Neural progenitor cell (in vitro differentiated cells): ENCODE measurements around the gene FOXE1. TPM values are rescaled to one million over a fixed set of nuclear protein-coding genes. Genes with fewer than 3 reads are reported as not detected.
A peak's percentile ranks its signal among the peaks of the same experiment; 100 is the strongest.

Source experiments
- DNase-seq: peaks from one replicate; pipeline ENCODE4 v3.0.0-alpha.2; 2016; ENCODE audit warnings: low spot score
- H2AFZ ChIP-seq: fragments of 200-600 bp; sonication (generic); replicated peaks from 2 replicates; pipeline ENCODE4 v1.6.1; 2016; ENCODE audit warnings: antibody characterized with exemption
- H3F3A ChIP-seq: fragments of 200-600 bp; sonication (generic); 2 replicates; pipeline ENCODE4 v1.6.1; 2016; ENCODE audit warnings: antibody characterized with exemption, low read depth
- H3K27ac ChIP-seq: fragments of 200-600 bp; sonication (generic); 2 replicates; pipeline ENCODE4 v1.5.1; 2016; ENCODE audit warnings: mild to moderate bottlenecking
- H3K27me3 ChIP-seq: fragments of 200-600 bp; sonication (generic); 2 replicates; pipeline ENCODE4 v1.6.1; 2016; ENCODE audit warnings: mild to moderate bottlenecking, moderate library complexity
- H3K36me3 ChIP-seq: fragments of 200-600 bp; sonication (generic); 2 replicates; pipeline ENCODE4 v1.5.1; 2016
- H3K4me1 ChIP-seq: fragments of 200-600 bp; sonication (generic); 2 replicates; pipeline ENCODE4 v1.6.1; 2016; ENCODE audit warnings: mixed run types
- H3K4me2 ChIP-seq: fragments of 200-600 bp; sonication (generic); 2 replicates; pipeline ENCODE4 v1.6.1; 2016
- H3K4me3 ChIP-seq: fragments of 200-600 bp; sonication (generic); 2 replicates; pipeline ENCODE4 v1.5.1; 2016
- H3K79me2 ChIP-seq: fragments of 200-600 bp; sonication (generic); 2 replicates; pipeline ENCODE4 v1.6.1; 2016; ENCODE audit warnings: low read depth
- H3K9ac ChIP-seq: fragments of 200-600 bp; sonication (generic); 2 replicates; pipeline ENCODE4 v1.6.1; 2016
- H3K9me3 ChIP-seq: fragments of 200-600 bp; sonication (generic); 2 replicates; pipeline ENCODE4 v1.5.1; 2016; ENCODE audit warnings: low read depth
- H4K20me1 ChIP-seq: fragments of 200-600 bp; sonication (generic); 2 replicates; pipeline ENCODE4 v1.6.1; 2016; ENCODE audit warnings: low read depth
- H3K27ac Mint-ChIP-seq: 3 replicates; pipeline ENCODE4 v1.8.0; 2021; ENCODE audit warnings: mixed read lengths
- H3K27me3 Mint-ChIP-seq: 2 replicates; pipeline ENCODE4 v1.8.0; 2022; ENCODE audit warnings: low read depth, mild to moderate bottlenecking, inconsistent platforms, moderate library complexity, mixed read lengths; ENCODE audit not compliant: insufficient read depth
- H3K36me3 Mint-ChIP-seq: 3 replicates; pipeline ENCODE4 v1.8.0; 2021; ENCODE audit warnings: mixed read lengths
- H3K4me1 Mint-ChIP-seq: 3 replicates; pipeline ENCODE4 v1.8.0; 2021; ENCODE audit warnings: mixed read lengths
- H3K4me3 Mint-ChIP-seq: 3 replicates; pipeline ENCODE4 v1.8.0; 2021; ENCODE audit warnings: mild to moderate bottlenecking, moderate library complexity, mixed read lengths
- H3K9me3 Mint-ChIP-seq: 3 replicates; pipeline ENCODE4 v1.8.0; 2020; ENCODE audit warnings: mixed read lengths
- CTCF ChIP-seq: fragments of 200-600 bp; sonication (generic); IDR thresholded peaks from 2 replicates; pipeline ENCODE4 v1.5.1; 2017; ENCODE audit warnings: antibody characterized with exemption, mild to moderate bottlenecking
- EZH2 ChIP-seq: fragments of 200-600 bp; sonication (generic); IDR thresholded peaks from 2 replicates; pipeline ENCODE4 v1.6.1; 2017; ENCODE audit warnings: antibody characterized with exemption, mild to moderate bottlenecking, moderate library complexity
- EZH2phosphoT487 ChIP-seq: fragments of 200-600 bp; sonication (generic); IDR thresholded peaks from 2 replicates; pipeline ENCODE4 v1.6.1; 2017; ENCODE audit warnings: antibody characterized with exemption
- total RNA-seq: library from RNA; depleted of rRNA; stranded (reverse); fragments of >200 nt; gene quantifications from 2 replicates; pipeline ENCODE4 v1.2.3, GENCODE V29; 2015; ENCODE audit warnings: low replicate concordance

FOXE1 gene
- not detected in 2 replicates for total RNA-seq

DNA sequence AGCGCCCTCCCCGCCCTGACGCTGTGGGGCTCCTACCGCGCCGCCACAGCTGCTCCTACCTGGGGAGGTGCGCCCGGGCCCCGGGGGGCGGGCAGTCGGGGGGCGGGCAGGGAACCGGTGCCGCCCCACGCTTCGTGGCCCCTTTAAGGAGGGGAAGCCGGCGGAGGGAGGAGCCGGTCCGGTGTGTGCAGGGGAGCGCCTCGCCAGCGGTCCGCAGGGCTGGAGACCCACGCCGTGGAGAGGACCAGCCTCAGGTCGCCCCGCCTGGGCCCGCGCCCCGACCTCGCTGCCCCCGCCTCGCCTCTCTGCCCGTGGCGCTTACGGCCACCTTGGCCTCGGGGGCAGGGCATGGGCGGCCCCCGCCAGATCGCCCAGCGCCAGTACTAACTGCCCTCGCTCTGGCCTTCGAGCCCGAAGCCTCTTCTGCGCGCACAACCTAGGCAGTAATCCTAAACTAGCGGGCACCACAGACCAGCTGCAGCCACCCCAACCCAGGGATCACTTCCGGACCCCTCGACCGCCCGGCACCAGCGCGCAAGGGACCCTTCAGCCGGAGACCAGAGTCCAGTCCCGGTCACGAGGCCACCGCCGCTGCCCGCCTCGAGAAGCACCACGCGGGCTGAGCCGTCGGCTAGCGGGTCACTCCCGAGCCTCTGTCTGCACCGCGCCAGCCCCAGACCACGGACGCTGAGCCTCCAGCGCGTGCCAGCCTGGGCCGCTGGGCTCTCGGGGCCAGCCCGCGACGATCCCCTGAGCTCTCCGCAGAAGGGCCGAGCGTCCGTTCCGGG, at the start of gene FOXE1:
TSS of gene FOXE1 (plus strand) at position 171 of the 788 bp plus-strand sequence. CDS start 689 bp downstream, outside the sequence.
- Histone ChIP-seq H3K27ac (no peak within 1 kb of the TSS), H3K9me3 (no peaks in the 10 kb centered on the region), H3K79me2 (no peaks in the 10 kb centered on the region), H3K4me2 (peak within 1 kb of the TSS; percentile 69), H3F3A (peaks cover 32% of the 10 kb centered on the region), H3K4me1 (peaks cover 30% of the 10 kb centered on the region), H3K27me3 (peaks cover 100% of the 10 kb centered on the region), H3K36me3 (no peaks in the 10 kb centered on the region), H2AFZ (no peak within 1 kb of the TSS), H3K4me3 (peak within 1 kb of the TSS; percentile 29), H4K20me1 (peaks cover 93% of the 10 kb centered on the region), H3K9ac (no peak within 1 kb of the TSS)
- peak within 1 kb of the TSS; percentile 86 for H3K4me3 Mint-ChIP-seq
- peaks cover 85% of the 10 kb centered on the region for H3K27me3 Mint-ChIP-seq
- H3K4me1 Mint-ChIP-seq = peaks cover 8% of the 10 kb centered on the region
- H3K36me3 Mint-ChIP-seq = no peaks in the 10 kb centered on the region
- H3K9me3 Mint-ChIP-seq = no peaks in the 10 kb centered on the region
- DNase-seq = peak; percentile 60
- TF ChIP-seq CTCF = no peak
- TF ChIP-seq EZH2 = peak; percentile 67
- peak; percentile 72 for TF ChIP-seq EZH2phosphoT487
- H3K27ac Mint-ChIP-seq = no peak within 1 kb of the TSS

- Mint-ChIP-seq H3K4me1 (peaks cover 4% of the 10 kb centered on the region), H3K36me3 (no peaks in the 10 kb centered on the region), H3K4me3 (peak overlapping the region; percentile 84), H3K27ac (no peak overlapping the region), H3K9me3 (no peaks in the 10 kb centered on the region), H3K27me3 (peaks cover 14% of the 10 kb centered on the region)
- Histone ChIP-seq H3K4me3 (peak overlapping the region; percentile 76), H3K36me3 (no peaks in the 10 kb centered on the region), H4K20me1 (no peaks in the 10 kb centered on the region), H2AFZ (peak overlapping the region; percentile 95), H3K27ac (no peak overlapping the region), H3K4me2 (peak overlapping the region; percentile 85), H3K4me1 (peaks cover 22% of the 10 kb centered on the region), H3K9me3 (no peaks in the 10 kb centered on the region), H3K9ac (no peak overlapping the region), H3F3A (peaks cover 29% of the 10 kb centered on the region), H3K79me2 (no peaks in the 10 kb centered on the region), H3K27me3 (peaks cover 42% of the 10 kb centered on the region)
- TF ChIP-seq EZH2 = no peak
- TF ChIP-seq EZH2phosphoT487 = no peak
- no peak for DNase-seq
Measured at GRCh38 chr9:97804059-97804365, 49.0 kb upstream of the FOXE1 start.

DNA sequence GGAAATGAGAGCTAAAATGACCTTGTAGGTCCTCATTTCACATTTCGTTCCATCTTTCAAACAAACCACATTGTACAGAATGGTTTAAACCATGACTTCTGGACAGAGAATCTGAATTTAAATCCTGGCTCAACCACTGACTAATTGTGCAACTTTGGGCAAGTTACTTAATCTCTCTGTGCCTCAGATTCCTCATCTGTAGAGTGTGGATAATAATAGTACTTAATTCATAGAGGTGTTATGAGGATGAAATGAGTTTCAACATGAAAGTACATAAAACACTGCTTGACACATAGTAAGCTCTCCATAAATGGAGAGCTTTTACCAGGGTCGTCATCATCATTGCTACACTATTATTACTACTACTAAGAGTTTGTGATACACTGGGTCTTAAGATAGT, 46.3 kb upstream of the FOXE1 start:
- peaks cover 38% of the 10 kb centered on the region for H3K4me1 ChIP-seq
- no peak overlapping the region for H3K9ac ChIP-seq
- peaks cover 42% of the 10 kb centered on the region for H3K27me3 ChIP-seq
- H3K4me2 ChIP-seq = no peak overlapping the region
- no peak overlapping the region for H3K4me3 Mint-ChIP-seq
- H3K79me2 ChIP-seq = no peaks in the 10 kb centered on the region
- no peaks in the 10 kb centered on the region for H3K36me3 ChIP-seq
- H3F3A ChIP-seq = peaks cover 33% of the 10 kb centered on the region
- no peaks in the 10 kb centered on the region for H3K36me3 Mint-ChIP-seq
- no peak overlapping the region for H3K27ac ChIP-seq
- H4K20me1 ChIP-seq = no peaks in the 10 kb centered on the region
- H3K9me3 Mint-ChIP-seq = no peaks in the 10 kb centered on the region
- peaks cover 9% of the 10 kb centered on the region for H3K4me1 Mint-ChIP-seq
- no peak overlapping the region for H3K4me3 ChIP-seq
- no peak overlapping the region for H3K27ac Mint-ChIP-seq
- H3K27me3 Mint-ChIP-seq = peaks cover 14% of the 10 kb centered on the region
- H2AFZ ChIP-seq = no peak overlapping the region
- no peak for DNase-seq
- no peak for TF ChIP-seq CTCF
- TF ChIP-seq EZH2 = no peak
- TF ChIP-seq EZH2phosphoT487 = no peak
- H3K9me3 ChIP-seq = no peaks in the 10 kb centered on the region

DNA sequence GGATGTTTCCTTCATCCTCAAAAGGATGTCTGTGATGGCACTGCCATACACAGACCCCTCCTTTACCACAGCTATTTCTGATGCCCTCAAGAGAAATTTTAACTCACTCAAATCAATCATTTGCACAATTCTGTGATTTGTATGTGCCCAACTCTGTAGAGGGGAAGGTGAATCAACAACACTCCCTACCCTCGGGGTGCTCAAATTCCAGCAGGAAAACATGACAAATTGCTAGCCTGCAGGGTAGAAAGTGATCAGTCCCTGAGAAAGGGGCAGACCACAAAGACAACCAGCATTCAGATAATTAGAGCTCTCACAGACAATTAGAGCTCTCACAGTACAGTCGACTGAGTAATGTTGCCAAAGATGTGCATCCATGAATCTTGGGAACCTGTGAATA, 45.3 kb upstream of the FOXE1 start:
- H2AFZ ChIP-seq = no peak overlapping the region
- peaks cover 14% of the 10 kb centered on the region for H3K27me3 Mint-ChIP-seq

More for the DNA sequence above, 45.3 kb upstream of the FOXE1 start:
- peaks cover 28% of the 10 kb centered on the region for H3F3A ChIP-seq
- H3K9ac ChIP-seq = no peak overlapping the region
- H3K36me3 Mint-ChIP-seq = no peaks in the 10 kb centered on the region
- peaks cover 9% of the 10 kb centered on the region for H3K4me1 Mint-ChIP-seq
- no peaks in the 10 kb centered on the region for H3K9me3 ChIP-seq
- H3K27me3 ChIP-seq = peaks cover 33% of the 10 kb centered on the region
- H3K4me3 Mint-ChIP-seq = no peak overlapping the region
- peaks cover 38% of the 10 kb centered on the region for H3K4me1 ChIP-seq
- H3K79me2 ChIP-seq = no peaks in the 10 kb centered on the region
- H3K9me3 Mint-ChIP-seq = no peaks in the 10 kb centered on the region
- no peak for DNase-seq
- no peak overlapping the region for H3K27ac Mint-ChIP-seq
- peak overlapping the region; percentile 35 for H3K4me2 ChIP-seq
- H3K27ac ChIP-seq = no peak overlapping the region
- H3K36me3 ChIP-seq = no peaks in the 10 kb centered on the region
- TF ChIP-seq CTCF (no peak), EZH2 (no peak), EZH2phosphoT487 (no peak)
- no peak overlapping the region for H3K4me3 ChIP-seq
- no peaks in the 10 kb centered on the region for H4K20me1 ChIP-seq
